Measurements from ENCODE around the gene TARBP2. TPM values are rescaled to one million over a fixed set of nuclear protein-coding genes. Genes with fewer than 3 reads are reported as not detected.
A peak's percentile ranks its signal among the peaks of the same experiment; 100 is the strongest.
"Not testable (repeated sequence)": the region's sequence is repeated elsewhere in the genome, so short reads cannot be mapped to it uniquely, and the experiment has no call there.

Gene TARBP2
- total and polyA plus RNA-seq, 9 donors: 9.8 to 25.6 (median 20.6) TPM

- 10 to 23% (median 20%) methylated on average over 1 of the region's 1 CpG for WGBS, 3 donors
- H3K27me3 ChIP-seq: no peaks in the 10 kb centered on the region
- H3K27ac ChIP-seq: no peak overlapping the region
- intact Hi-C loops (cut with DNase I): no loop called here
- no peak for DNase-seq
- no peaks in the 10 kb centered on the region for H3K36me3 ChIP-seq
- TF ChIP-seq CTCF (IDR thresholded peaks at IDR 0.05) (no peak), EP300 (IDR thresholded peaks at IDR 0.05) (no peak), POLR2A (IDR thresholded peaks at IDR 0.05) (no peak)
- no peaks in the 10 kb centered on the region for H3K9me3 ChIP-seq
- peaks cover 2% of the 10 kb centered on the region for H3K4me1 ChIP-seq (ENCODE audit: insufficient read depth)
- H3K4me3 ChIP-seq: no peak overlapping the region
Observed at GRCh38 chr12:53478865-53479264, 22.2 kb upstream of the TARBP2 start.

GRCh38 chr12:53479331-53479730 is 21.8 kb upstream of the TARBP2 start:
- no peaks in the 10 kb centered on the region for H3K9me3 ChIP-seq
- no peaks in the 10 kb centered on the region for H3K36me3 ChIP-seq
- DNase-seq: no peak
- no peak overlapping the region for H3K4me3 ChIP-seq
- H3K27me3 ChIP-seq: no peaks in the 10 kb centered on the region
- H3K4me1 ChIP-seq (ENCODE audit: insufficient read depth): peaks cover 2% of the 10 kb centered on the region
- intact Hi-C loops (cut with DNase I): no loop called here
- 56 to 65% (median 57%) methylated on average over 5 of the region's 5 CpGs for WGBS, 3 donors
- TF ChIP-seq EP300 (IDR thresholded peaks at IDR 0.05): no peak
- TF ChIP-seq CTCF (IDR thresholded peaks at IDR 0.05): no peak
- no peak for TF ChIP-seq POLR2A (IDR thresholded peaks at IDR 0.05)
- H3K27ac ChIP-seq: no peak overlapping the region

GRCh38 chr12:53480491-53481442 is 20.3 kb upstream of the TARBP2 start:
- Histone ChIP-seq H3K4me1 (ENCODE audit: insufficient read depth) (peaks cover 2% of the 10 kb centered on the region), H3K9me3 (no peaks in the 10 kb centered on the region), H3K27me3 (no peaks in the 10 kb centered on the region), H3K27ac (no peak overlapping the region), H3K4me3 (no peak overlapping the region), H3K36me3 (no peaks in the 10 kb centered on the region)
- intact Hi-C loops (cut with DNase I): no loop called here
- no peak for DNase-seq
- 38 to 51% (median 49%) methylated on average over 12 of the region's 12 CpGs for WGBS, 3 donors
- TF ChIP-seq EP300 (IDR thresholded peaks at IDR 0.05) (no peak), POLR2A (IDR thresholded peaks at IDR 0.05) (no peak), CTCF (IDR thresholded peaks at IDR 0.05) (no peak)

- intact Hi-C loops (cut with DNase I); H3K27ac ChIP-seq; H3K27me3 ChIP-seq; H3K4me3 ChIP-seq; H3K4me1 ChIP-seq (ENCODE audit: insufficient read depth); H3K36me3 ChIP-seq; H3K9me3 ChIP-seq: not testable (repeated sequence)
- WGBS, 3 donors: 14 to 21% (median 18%) methylated on average over 6 of the region's 6 CpGs
- peak in 2 of 5 donors; percentile 38 to 62 for DNase-seq
Observed at GRCh38 chr12:53481458-53481857, 19.6 kb upstream of the TARBP2 start.

- WGBS, 3 donors: 56 to 69% (median 68%) methylated on average over 9 of the region's 9 CpGs
- Histone ChIP-seq H3K27ac (no peak overlapping the region), H3K4me3 (no peak overlapping the region), H3K4me1 (ENCODE audit: insufficient read depth) (peaks cover 2% of the 10 kb centered on the region), H3K27me3 (no peaks in the 10 kb centered on the region), H3K9me3 (no peaks in the 10 kb centered on the region), H3K36me3 (no peaks in the 10 kb centered on the region)
- DNase-seq: peak in 1 of 5 donors; percentile 17
- intact Hi-C loops (cut with DNase I): no loop called here
- no peak for TF ChIP-seq POLR2A (IDR thresholded peaks at IDR 0.05)
- no peak for TF ChIP-seq CTCF (IDR thresholded peaks at IDR 0.05)
- no peak for TF ChIP-seq EP300 (IDR thresholded peaks at IDR 0.05)
Observed at GRCh38 chr12:53481939-53482586, 19.0 kb upstream of the TARBP2 start.
